ENCODE measurements around the gene CUL5. TPM values are rescaled to one million over a fixed set of nuclear protein-coding genes. Genes with fewer than 3 reads are reported as not detected.
A peak's percentile ranks its signal among the peaks of the same experiment; 100 is the strongest.

The CUL5 gene
- total and polyA plus RNA-seq, 7 experiments from 2014 or later: 32.3 to 59.7 (median 39.2) TPM

DNA sequence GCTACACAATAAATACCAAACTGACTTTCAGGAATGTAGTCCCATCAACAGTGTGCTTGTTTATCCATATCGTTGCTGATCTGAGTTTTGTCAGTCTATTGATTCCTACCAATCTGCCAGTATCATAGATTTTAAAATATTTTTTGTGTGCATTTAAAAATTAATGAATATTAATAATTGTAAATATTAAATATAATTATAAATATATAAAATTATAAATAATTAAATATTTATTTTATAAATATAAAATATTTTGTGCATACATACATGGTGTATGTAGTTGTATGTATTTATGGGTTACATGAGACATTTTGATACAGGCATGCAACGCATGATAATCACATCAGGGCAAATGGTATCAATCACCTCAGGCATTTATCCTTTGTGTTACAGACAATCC lies 53.6 kb downstream of the CUL5 start:
- no peaks in the 10 kb centered on the region for H3K4me1 ChIP-seq (ENCODE audit: control insufficient read depth in 2 of 2, insufficient read depth in 2 of 2, low read length in 2 of 2)
- H3K4me3 ChIP-seq (ENCODE audit: low read length): no peak overlapping the region
- H3K9me3 Mint-ChIP-seq: peaks cover 0 to 3% (median 0%) of the 10 kb centered on the region in 11 donors
- ChIA-PET POLR2A (no interaction called here), CTCF (no interaction called here)
- peaks cover 0 to 48% (median 3%) of the 10 kb centered on the region in 3 experiments for H3K36me3 ChIP-seq (ENCODE audit: control insufficient read depth in 2 of 3, insufficient read depth in 3 of 3, low read length in 3 of 3)
- H3K27me3 Mint-ChIP-seq: no peaks in the 10 kb centered on the region
- peaks cover 0 to 21% (median 10%) of the 10 kb centered on the region in 7 donors for H3K4me1 Mint-ChIP-seq
- no peaks in the 10 kb centered on the region for H3K27me3 ChIP-seq (ENCODE audit: control insufficient read depth in 2 of 2, insufficient read depth in 2 of 2, low read length in 2 of 2)
- intact Hi-C loops (cut with micrococcal nuclease): no loop called here
- H3K27ac Mint-ChIP-seq: no peak overlapping the region
- DNase-seq: no peak
- no peaks in the 10 kb centered on the region for H3K9me3 ChIP-seq (ENCODE audit: control insufficient read depth in 2 of 3, low read length in 3 of 3)
- H3K4me3 Mint-ChIP-seq: no peak overlapping the region
- no peak overlapping the region for H3K27ac ChIP-seq (ENCODE audit: low read depth, low read length)
- H3K36me3 Mint-ChIP-seq: peaks cover 9 to 65% (median 50%) of the 10 kb centered on the region in 5 donors
- no peak for ATAC-seq

DNA sequence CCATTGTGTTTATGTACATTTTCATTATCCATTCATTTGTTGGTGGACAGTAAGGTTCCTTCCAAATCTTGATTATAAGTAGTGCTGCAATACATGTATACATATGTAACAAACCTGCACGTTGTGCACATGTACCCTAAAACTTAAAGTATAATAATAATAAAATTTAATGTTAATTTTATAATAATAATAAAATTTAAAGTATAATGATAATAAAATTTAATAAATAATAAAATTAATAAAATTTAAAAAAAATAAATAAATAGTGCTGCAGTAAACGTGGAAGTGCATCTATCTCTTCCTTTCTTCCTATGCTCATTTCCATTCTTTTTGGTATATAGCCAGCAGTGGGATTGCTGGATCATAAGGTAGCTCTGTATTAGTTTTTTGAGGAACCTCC lies 54.7 kb downstream of the CUL5 start:
- H3K27me3 ChIP-seq (ENCODE audit: control insufficient read depth in 2 of 2, insufficient read depth in 2 of 2, low read length in 2 of 2): no peaks in the 10 kb centered on the region
- no peak overlapping the region for H3K27ac ChIP-seq (ENCODE audit: low read depth, low read length)
- H3K9me3 Mint-ChIP-seq: peaks cover 0 to 3% (median 0%) of the 10 kb centered on the region in 11 donors
- ChIA-PET CTCF (no interaction called here), POLR2A (no interaction called here)
- peaks cover 9 to 59% (median 46%) of the 10 kb centered on the region in 5 donors for H3K36me3 Mint-ChIP-seq
- no peaks in the 10 kb centered on the region for H3K9me3 ChIP-seq (ENCODE audit: control insufficient read depth in 2 of 3, low read length in 3 of 3)
- no peak overlapping the region for H3K4me3 ChIP-seq (ENCODE audit: low read length)
- DNase-seq: no peak
- no peak overlapping the region for H3K4me3 Mint-ChIP-seq
- peaks cover 0 to 23% (median 10%) of the 10 kb centered on the region in 7 donors for H3K4me1 Mint-ChIP-seq
- H3K27me3 Mint-ChIP-seq: no peaks in the 10 kb centered on the region
- H3K36me3 ChIP-seq (ENCODE audit: control insufficient read depth in 2 of 3, insufficient read depth in 3 of 3, low read length in 3 of 3): peaks cover 0 to 42% (median 0%) of the 10 kb centered on the region in 3 experiments
- no peak for ATAC-seq
- intact Hi-C loops (cut with micrococcal nuclease): no loop called here
- H3K4me1 ChIP-seq (ENCODE audit: control insufficient read depth in 2 of 2, insufficient read depth in 2 of 2, low read length in 2 of 2): no peaks in the 10 kb centered on the region
- H3K27ac Mint-ChIP-seq: no peak overlapping the region

DNA sequence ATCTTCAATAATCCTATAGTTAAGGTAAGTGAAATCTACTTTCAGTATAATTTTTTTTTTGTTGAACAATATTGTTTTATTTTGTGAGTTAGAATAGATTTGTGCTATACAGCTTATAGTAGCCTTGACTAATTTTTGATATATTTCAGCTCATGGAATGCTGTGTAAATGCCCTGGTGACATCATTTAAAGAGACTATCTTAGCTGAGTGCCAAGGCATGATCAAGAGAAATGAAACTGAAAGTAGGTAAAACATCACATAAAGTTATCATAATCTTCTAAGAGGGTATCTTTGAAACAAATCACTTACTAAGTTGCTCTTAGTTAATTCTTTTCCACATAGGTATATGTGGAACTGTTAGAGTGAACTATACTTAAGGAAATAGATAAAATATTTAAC lies 61.2 kb downstream of the CUL5 start:
- H3K27me3 Mint-ChIP-seq: no peaks in the 10 kb centered on the region
- peak overlapping the region; percentile 17 to 86 (median 76) for H3K27ac Mint-ChIP-seq
- CTCF ChIA-PET: no interaction called here
- no peaks in the 10 kb centered on the region for H3K27me3 ChIP-seq (ENCODE audit: control insufficient read depth in 2 of 2, insufficient read depth in 2 of 2, low read length in 2 of 2)
- no peaks in the 10 kb centered on the region for H3K9me3 ChIP-seq (ENCODE audit: control insufficient read depth in 2 of 3, low read length in 3 of 3)
- H3K4me1 ChIP-seq (ENCODE audit: control insufficient read depth in 2 of 2, insufficient read depth in 2 of 2, low read length in 2 of 2): peaks cover 0 to 6% of the 10 kb centered on the region in 2 donors
- intact Hi-C loops (cut with micrococcal nuclease): loop anchor here in 1 of 2 donors (1.0 to 2.0 kb wide), 2 partner anchors 51 to 61 kb away; partner anchors contain the start of genes ACAT1 and CUL5
- peak overlapping the region; percentile 40 for H3K27ac ChIP-seq (ENCODE audit: low read depth, low read length)
- peak overlapping the region; percentile 8 for H3K4me3 ChIP-seq (ENCODE audit: low read length)
- H3K4me3 Mint-ChIP-seq: peak overlapping the region in 8 of 10 donors; percentile 23 to 63 (median 52)
- peaks cover 4 to 29% (median 18%) of the 10 kb centered on the region in 5 donors for H3K36me3 Mint-ChIP-seq
- POLR2A ChIA-PET: no interaction called here
- ATAC-seq: peak; percentile 72
- peaks cover 0 to 19% (median 0%) of the 10 kb centered on the region in 3 experiments for H3K36me3 ChIP-seq (ENCODE audit: control insufficient read depth in 2 of 3, insufficient read depth in 3 of 3, low read length in 3 of 3)
- H3K9me3 Mint-ChIP-seq: no peaks in the 10 kb centered on the region
- DNase-seq: peak in 7 of 9 donors; percentile 7 to 37 (median 21)
- H3K4me1 Mint-ChIP-seq: peaks cover 11 to 43% (median 19%) of the 10 kb centered on the region in 7 donors

DNA sequence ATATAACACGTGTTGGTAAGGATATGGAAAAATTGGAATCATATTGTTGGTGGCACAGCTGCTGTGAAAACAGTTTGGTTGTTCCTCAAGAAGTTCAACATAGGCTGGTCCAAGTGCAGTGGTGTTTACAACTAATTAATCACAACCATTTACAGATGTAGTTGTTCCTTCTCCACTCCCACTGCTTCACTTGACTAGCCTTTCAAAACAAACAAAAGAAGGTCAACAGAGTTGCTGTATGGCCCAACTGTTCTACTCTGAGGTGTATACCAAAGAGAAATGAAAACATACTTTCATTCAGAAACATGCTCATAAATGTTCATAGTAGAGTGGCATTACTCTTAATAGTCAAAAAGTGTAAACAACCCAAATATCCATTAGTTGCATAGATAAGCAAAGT lies 76.1 kb downstream of the CUL5 start:
- ChIA-PET CTCF (no interaction called here), POLR2A (no interaction called here)
- Mint-ChIP-seq H3K4me1 (peaks cover 0 to 4% (median 2%) of the 10 kb centered on the region in 7 donors), H3K4me3 (no peak overlapping the region), H3K36me3 (peaks cover 14 to 55% (median 30%) of the 10 kb centered on the region in 5 donors), H3K27ac (no peak overlapping the region), H3K27me3 (no peaks in the 10 kb centered on the region), H3K9me3 (no peaks in the 10 kb centered on the region)
- Histone ChIP-seq H3K36me3 (ENCODE audit: control insufficient read depth in 2 of 3, insufficient read depth in 3 of 3, low read length in 3 of 3) (peaks cover 0 to 26% (median 0%) of the 10 kb centered on the region in 3 experiments), H3K4me3 (ENCODE audit: low read length) (no peak overlapping the region), H3K27me3 (ENCODE audit: control insufficient read depth in 2 of 2, insufficient read depth in 2 of 2, low read length in 2 of 2) (no peaks in the 10 kb centered on the region), H3K9me3 (ENCODE audit: control insufficient read depth in 2 of 3, low read length in 3 of 3) (no peaks in the 10 kb centered on the region), H3K4me1 (ENCODE audit: control insufficient read depth in 2 of 2, insufficient read depth in 2 of 2, low read length in 2 of 2) (no peaks in the 10 kb centered on the region), H3K27ac (ENCODE audit: low read depth, low read length) (no peak overlapping the region)
- intact Hi-C loops (cut with micrococcal nuclease): no loop called here
- no peak for DNase-seq
- ATAC-seq: no peak

DNA sequence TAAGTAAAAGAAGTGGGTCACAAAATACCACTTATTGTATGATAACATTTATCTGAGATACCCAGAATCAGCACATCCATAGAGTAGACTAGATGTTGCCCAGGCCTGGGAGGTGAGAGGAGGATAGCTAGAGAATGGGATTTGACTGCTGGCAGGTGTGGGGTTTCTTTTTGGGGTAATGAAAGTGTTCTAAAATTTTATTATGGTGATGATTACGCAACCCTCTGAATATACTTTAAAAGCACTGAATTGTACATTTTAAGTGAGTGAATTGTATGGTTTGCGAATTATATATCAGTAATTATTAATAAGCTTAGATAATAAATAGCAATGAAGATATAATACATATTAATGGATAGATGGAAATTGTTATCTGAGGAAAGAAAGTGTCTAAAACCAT lies 77.0 kb downstream of the CUL5 start:
- ChIA-PET CTCF (interaction anchor here (0.6 kb wide), 1 partner anchor 136 kb away, joined by 3 read pairs; no protein-coding TSS in a partner anchor), POLR2A (no interaction called here)
- DNase-seq (no peak), ATAC-seq (no peak)
- intact Hi-C loops (cut with micrococcal nuclease): no loop called here
- Histone ChIP-seq H3K4me3 (ENCODE audit: low read length) (no peak overlapping the region), H3K4me1 (ENCODE audit: control insufficient read depth in 2 of 2, insufficient read depth in 2 of 2, low read length in 2 of 2) (no peaks in the 10 kb centered on the region), H3K36me3 (ENCODE audit: control insufficient read depth in 2 of 3, insufficient read depth in 3 of 3, low read length in 3 of 3) (peaks cover 0 to 22% (median 0%) of the 10 kb centered on the region in 3 experiments), H3K27ac (ENCODE audit: low read depth, low read length) (no peak overlapping the region), H3K27me3 (ENCODE audit: control insufficient read depth in 2 of 2, insufficient read depth in 2 of 2, low read length in 2 of 2) (no peaks in the 10 kb centered on the region), H3K9me3 (ENCODE audit: control insufficient read depth in 2 of 3, low read length in 3 of 3) (no peaks in the 10 kb centered on the region)
- Mint-ChIP-seq H3K4me3 (peak overlapping the region in 1 of 10 donors; percentile 8), H3K4me1 (peaks cover 0 to 4% (median 2%) of the 10 kb centered on the region in 7 donors), H3K9me3 (no peaks in the 10 kb centered on the region), H3K27ac (no peak overlapping the region), H3K27me3 (no peaks in the 10 kb centered on the region), H3K36me3 (peaks cover 9 to 48% (median 28%) of the 10 kb centered on the region in 5 donors)

DNA sequence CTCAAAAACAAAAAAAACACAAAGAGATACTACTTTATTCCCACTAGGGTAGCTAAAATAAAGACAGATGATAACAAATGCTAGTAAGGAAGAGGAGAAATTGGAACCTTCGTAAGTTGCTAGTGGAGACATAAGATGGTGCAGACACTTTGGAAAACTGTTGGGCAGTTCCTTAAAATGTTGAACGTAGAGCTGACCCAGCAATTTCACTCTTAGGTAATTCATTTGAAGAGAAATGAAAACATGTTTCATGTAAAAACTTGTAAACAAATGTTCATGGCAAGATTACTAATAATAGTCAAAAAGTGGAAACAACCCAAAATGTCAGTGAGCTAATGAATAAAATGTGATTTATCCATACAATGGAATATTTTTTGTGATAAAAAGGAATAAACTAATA lies 83.4 kb downstream of the CUL5 start:
- no peaks in the 10 kb centered on the region for H3K9me3 ChIP-seq (ENCODE audit: control insufficient read depth in 2 of 3, low read length in 3 of 3)
- no peak overlapping the region for H3K4me3 Mint-ChIP-seq
- intact Hi-C loops (cut with micrococcal nuclease): no loop called here
- H3K4me1 Mint-ChIP-seq: peaks cover 0 to 4% (median 0%) of the 10 kb centered on the region in 7 donors
- H3K36me3 ChIP-seq (ENCODE audit: control insufficient read depth in 2 of 3, insufficient read depth in 3 of 3, low read length in 3 of 3): peaks cover 6 to 38% (median 12%) of the 10 kb centered on the region in 3 experiments
- H3K36me3 Mint-ChIP-seq: peaks cover 0 to 39% (median 11%) of the 10 kb centered on the region in 5 donors
- no peak overlapping the region for H3K27ac ChIP-seq (ENCODE audit: low read depth, low read length)
- ATAC-seq (no peak), DNase-seq (no peak)
- ChIA-PET POLR2A (interaction anchor here (0.6 kb wide), 1 partner anchor 99 kb away, joined by 4 read pairs; no protein-coding TSS in a partner anchor), CTCF (no interaction called here)
- no peak overlapping the region for H3K4me3 ChIP-seq (ENCODE audit: low read length)
- no peaks in the 10 kb centered on the region for H3K27me3 Mint-ChIP-seq
- H3K9me3 Mint-ChIP-seq: no peaks in the 10 kb centered on the region
- H3K4me1 ChIP-seq (ENCODE audit: control insufficient read depth in 2 of 2, insufficient read depth in 2 of 2, low read length in 2 of 2): no peaks in the 10 kb centered on the region
- H3K27me3 ChIP-seq (ENCODE audit: control insufficient read depth in 2 of 2, insufficient read depth in 2 of 2, low read length in 2 of 2): no peaks in the 10 kb centered on the region
- H3K27ac Mint-ChIP-seq: peak overlapping the region in 3 of 9 donors; percentile 5 to 63 (median 54)

Measured in naive thymus-derived CD4-positive, alpha-beta T cell (primary cell).